Dendritic cell treated with granulocyte-macrophage colony-stimulating factor and Interleukin-4, amounts not matched to agents 40 ng/mL and 50 ng/mL, for 4 days (primary cell): Measurements from ENCODE around the gene GRAMD2A.

Experiments
- H3K27ac Mint-ChIP-seq: one replicate; pipeline ENCODE4 v1.8.0; 2022; ENCODE audit warnings: mild to moderate bottlenecking, mixed read lengths
- H3K27me3 Mint-ChIP-seq: one replicate; pipeline ENCODE4 v1.8.0; 2022; ENCODE audit warnings: mild to moderate bottlenecking, mixed read lengths
- H3K36me3 Mint-ChIP-seq: one replicate; pipeline ENCODE4 v1.8.0; 2022; ENCODE audit warnings: low read depth, mixed read lengths
- H3K4me1 Mint-ChIP-seq: one replicate; pipeline ENCODE4 v1.8.0; 2022; ENCODE audit warnings: low read depth, mixed read lengths
- H3K4me3 Mint-ChIP-seq: one replicate; pipeline ENCODE4 v1.8.0; 2022; ENCODE audit warnings: mild to moderate bottlenecking, moderate library complexity, mixed read lengths
- H3K9me3 Mint-ChIP-seq: one replicate; pipeline ENCODE4 v1.8.0; 2022; ENCODE audit warnings: mixed read lengths
- intact Hi-C: fragments of 100-400 bp; cut with micrococcal nuclease; formaldehyde crosslinking; loops from one replicate; pipeline ENCODE4 v1.15.0; 2022

Gene GRAMD2A

DNA sequence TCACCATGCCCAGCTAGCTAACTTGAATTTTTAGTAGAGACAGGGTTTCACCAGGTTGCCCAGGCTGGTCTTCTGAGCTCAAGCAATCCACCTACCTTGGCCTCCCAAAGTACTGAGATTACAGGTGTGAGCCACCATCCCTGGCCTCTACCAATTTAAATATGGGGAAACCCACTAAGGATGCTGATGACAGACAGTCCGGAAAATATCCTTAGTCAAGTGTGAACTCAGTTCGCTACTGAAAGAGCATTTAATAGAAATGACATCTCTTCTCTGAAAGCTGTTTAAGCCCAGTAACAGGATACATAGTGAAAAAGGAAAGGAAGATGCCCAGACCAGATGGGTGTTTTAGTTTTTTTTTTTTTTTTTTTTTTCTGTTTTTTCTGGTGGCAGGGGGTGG lies 7.7 kb upstream of the GRAMD2A start:
- H3K4me3 Mint-ChIP-seq = no peak overlapping the region
- intact Hi-C loops = no loop called here

DNA sequence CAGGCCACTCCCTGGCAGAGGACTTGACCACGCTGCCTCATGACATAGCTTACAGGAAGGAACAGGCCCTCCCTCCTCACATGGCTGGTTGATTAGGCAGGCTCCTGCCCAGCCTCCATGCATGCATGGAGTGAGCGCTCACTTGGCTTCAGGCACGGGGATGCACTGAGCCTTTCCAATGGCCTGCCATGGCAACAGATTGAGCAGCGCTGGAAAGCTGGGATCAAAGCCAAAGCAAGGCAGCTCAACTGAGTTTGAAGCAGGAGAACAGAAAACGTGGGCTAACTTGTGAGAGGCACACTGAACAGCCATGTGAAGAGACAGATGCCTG lies 5.9 kb upstream of the GRAMD2A start:
- peaks cover 13% of the 10 kb centered on the region for H3K27me3 Mint-ChIP-seq
- peak overlapping the region; percentile 13 for H3K27ac Mint-ChIP-seq
- no peaks in the 10 kb centered on the region for H3K9me3 Mint-ChIP-seq
- peaks cover 47% of the 10 kb centered on the region for H3K4me1 Mint-ChIP-seq
- H3K36me3 Mint-ChIP-seq = peaks cover 100% of the 10 kb centered on the region
- intact Hi-C loops = no loop called here
- H3K4me3 Mint-ChIP-seq = no peak overlapping the region

More for the DNA sequence above, 7.7 kb upstream of the GRAMD2A start:
- Mint-ChIP-seq H3K36me3 (peaks cover 100% of the 10 kb centered on the region), H3K4me1 (peaks cover 40% of the 10 kb centered on the region), H3K27ac (no peak overlapping the region), H3K9me3 (no peaks in the 10 kb centered on the region), H3K27me3 (peaks cover 2% of the 10 kb centered on the region)

DNA sequence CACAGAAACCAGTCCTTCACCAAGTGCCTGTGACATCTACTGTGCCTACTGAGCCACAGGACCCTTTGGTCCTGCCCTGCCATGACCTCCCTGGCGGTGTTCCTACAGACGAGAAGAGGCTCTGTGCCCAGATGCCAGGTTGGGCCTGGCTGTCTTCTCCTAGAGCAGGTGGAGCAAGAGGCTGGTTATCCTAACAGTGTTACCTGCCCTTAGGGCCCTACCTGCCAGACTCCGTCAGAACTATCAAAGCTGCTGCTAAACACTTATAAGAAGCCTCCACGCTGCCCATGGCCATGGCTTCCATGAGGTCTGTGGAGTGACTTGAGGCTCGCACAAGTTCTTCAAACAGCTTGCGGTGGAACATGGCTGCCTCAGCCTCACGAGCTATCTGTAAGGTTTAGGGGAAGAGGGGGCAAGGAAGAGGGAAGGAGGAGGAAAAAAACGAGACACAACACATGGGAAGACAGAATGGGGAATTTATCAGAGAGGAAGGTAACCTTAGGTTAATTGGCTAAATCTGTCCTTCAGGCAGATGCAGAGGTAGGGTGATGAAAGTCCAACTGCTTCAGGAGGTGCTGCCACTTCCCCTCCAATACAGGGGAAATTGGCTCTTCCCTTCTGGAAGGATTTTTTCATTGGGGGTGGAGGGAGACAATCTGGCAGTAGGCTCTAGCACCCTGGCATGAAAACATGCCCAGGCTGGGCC lies 5.4 kb upstream of the GRAMD2A start:
- peaks cover 100% of the 10 kb centered on the region for H3K36me3 Mint-ChIP-seq
- peak overlapping the region; percentile 13 for H3K27ac Mint-ChIP-seq
- no peak overlapping the region for H3K4me3 Mint-ChIP-seq

DNA sequence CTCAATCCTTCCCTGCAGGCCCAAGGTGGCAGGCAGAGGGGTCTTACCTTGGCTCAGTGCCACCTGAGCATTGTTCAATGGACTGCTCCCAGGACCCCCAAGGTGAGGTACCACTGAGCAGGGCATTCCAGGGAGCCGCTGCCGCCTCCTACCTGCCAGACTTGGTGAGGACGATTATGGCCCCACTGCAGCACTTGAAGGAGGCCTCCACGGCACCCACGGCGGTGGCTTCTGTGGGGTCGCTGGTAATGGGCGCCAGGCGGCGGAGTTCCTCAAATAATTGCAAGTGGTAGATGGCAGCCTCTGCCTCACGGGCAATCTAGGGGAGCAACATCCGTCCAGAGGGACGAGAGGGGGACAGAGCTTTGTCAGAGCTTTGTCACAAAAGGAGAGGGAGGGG lies 4.7 kb upstream of the GRAMD2A start:
- Mint-ChIP-seq H3K4me1 (peaks cover 46% of the 10 kb centered on the region), H3K36me3 (peaks cover 96% of the 10 kb centered on the region), H3K27me3 (peaks cover 22% of the 10 kb centered on the region), H3K27ac (no peak overlapping the region), H3K4me3 (no peak overlapping the region), H3K9me3 (no peaks in the 10 kb centered on the region)
- intact Hi-C loops = no loop called here

More for the DNA sequence above, 5.4 kb upstream of the GRAMD2A start:
- peaks cover 18% of the 10 kb centered on the region for H3K27me3 Mint-ChIP-seq
- no peaks in the 10 kb centered on the region for H3K9me3 Mint-ChIP-seq
- peaks cover 47% of the 10 kb centered on the region for H3K4me1 Mint-ChIP-seq
- intact Hi-C loops = no loop called here

DNA sequence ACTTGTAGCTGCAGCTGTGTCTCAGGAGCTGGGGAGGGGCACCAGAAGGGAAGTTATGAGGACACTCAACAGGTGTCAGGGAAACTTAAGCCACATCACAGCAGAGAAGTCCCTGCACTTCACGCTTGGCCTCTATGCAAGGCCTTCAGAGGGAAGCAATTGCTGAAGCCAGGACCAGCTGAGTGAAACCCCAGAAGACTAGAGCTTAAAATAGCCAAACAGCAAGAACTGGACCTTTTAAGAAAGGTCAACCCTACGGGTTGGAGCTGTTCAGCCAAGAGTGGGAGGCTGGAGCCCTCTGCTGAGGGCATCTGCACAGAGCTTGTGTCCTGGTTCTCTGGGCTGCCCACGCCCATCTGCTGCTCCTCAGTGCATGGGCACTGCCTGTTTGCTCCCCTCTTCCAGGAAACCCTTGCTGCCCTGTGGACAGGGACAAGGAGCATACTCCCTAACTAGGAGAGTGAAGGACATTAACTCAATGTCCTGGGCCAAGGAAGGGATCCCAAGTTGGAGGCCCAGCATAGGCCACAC lies 3.9 kb upstream of the GRAMD2A start:
- H3K4me3 Mint-ChIP-seq = no peak overlapping the region
- H3K36me3 Mint-ChIP-seq = peaks cover 88% of the 10 kb centered on the region
- H3K9me3 Mint-ChIP-seq = no peaks in the 10 kb centered on the region
- no peak overlapping the region for H3K27ac Mint-ChIP-seq
- H3K27me3 Mint-ChIP-seq = peaks cover 30% of the 10 kb centered on the region
- H3K4me1 Mint-ChIP-seq = peaks cover 47% of the 10 kb centered on the region
- intact Hi-C loops = no loop called here

DNA sequence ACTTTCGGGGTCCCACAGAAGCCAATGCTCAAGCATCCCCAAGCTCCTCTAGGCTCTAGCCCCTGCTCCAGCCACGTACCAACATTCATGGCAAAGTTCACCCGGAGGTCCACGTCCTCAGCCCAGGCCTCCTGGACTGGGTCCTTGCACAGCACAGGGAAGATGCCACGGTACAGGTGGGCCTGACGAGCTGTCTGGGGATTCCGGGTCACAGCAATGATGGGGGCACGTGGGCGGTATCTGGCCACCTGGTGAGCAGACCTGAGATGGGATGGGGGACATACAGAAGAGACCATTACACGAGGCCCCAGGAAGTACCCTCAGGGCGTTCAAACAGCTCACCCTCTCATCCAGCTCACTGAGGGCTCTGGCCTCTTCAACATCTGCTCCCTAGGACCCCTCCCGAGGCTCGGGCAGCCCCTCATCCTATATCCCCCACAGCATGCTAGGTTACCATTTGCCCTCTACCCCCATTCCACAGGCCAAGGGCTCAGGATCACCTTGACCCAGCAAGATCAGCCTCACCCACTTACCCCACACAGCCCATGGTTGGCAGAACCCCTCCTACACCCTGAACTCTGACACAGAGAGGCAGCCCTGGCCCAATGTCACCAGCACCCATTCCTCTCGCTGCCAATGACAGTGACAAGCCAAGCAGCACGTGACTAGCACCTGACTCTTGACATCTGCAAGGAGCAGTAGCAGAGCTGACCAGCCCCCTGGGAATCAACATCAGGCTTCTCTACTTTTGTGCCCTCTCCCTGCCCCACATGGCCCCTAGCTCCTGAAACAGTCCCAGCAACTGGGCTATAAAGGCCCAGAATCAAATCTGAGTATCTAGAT lies 3.0 kb upstream of the GRAMD2A start:
- H3K27ac Mint-ChIP-seq = peak overlapping the region; percentile 35
- no peaks in the 10 kb centered on the region for H3K9me3 Mint-ChIP-seq
- H3K4me1 Mint-ChIP-seq = peaks cover 47% of the 10 kb centered on the region
- no peak overlapping the region for H3K4me3 Mint-ChIP-seq
- peaks cover 36% of the 10 kb centered on the region for H3K27me3 Mint-ChIP-seq
- intact Hi-C loops = no loop called here
- H3K36me3 Mint-ChIP-seq = peaks cover 80% of the 10 kb centered on the region

DNA sequence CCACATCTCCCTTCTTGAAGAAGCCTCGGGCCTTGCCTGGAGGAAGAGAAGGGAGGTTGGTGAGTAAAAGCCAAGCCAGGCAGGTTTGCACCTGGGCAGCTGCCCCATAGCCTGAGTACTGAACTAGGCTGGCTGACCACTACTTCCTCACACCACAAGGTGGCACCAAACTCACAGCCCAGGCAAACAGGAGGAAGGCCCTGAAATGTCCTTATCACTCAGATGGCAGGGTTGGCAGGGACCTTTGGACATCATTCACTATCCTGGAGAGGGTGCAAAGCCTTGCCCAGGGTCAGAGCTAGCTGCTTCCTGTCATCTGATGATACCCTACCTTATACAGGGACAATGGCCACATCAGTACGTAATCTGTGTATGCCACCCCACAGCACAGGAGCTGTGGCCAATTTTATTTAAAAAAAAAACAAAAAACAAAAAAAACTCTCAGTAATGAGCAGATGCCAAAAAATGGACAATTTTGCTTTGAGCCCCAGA lies 2.2 kb upstream of the GRAMD2A start:
- Mint-ChIP-seq H3K4me1 (peaks cover 55% of the 10 kb centered on the region), H3K36me3 (peaks cover 71% of the 10 kb centered on the region), H3K27me3 (peaks cover 36% of the 10 kb centered on the region), H3K4me3 (no peak overlapping the region), H3K27ac (no peak overlapping the region), H3K9me3 (no peaks in the 10 kb centered on the region)
- intact Hi-C loops = loop anchor here (5.0 kb wide), 3 partner anchors 33 to 88 kb away; partner anchors contain the start of genes PARP6 and PKM

DNA sequence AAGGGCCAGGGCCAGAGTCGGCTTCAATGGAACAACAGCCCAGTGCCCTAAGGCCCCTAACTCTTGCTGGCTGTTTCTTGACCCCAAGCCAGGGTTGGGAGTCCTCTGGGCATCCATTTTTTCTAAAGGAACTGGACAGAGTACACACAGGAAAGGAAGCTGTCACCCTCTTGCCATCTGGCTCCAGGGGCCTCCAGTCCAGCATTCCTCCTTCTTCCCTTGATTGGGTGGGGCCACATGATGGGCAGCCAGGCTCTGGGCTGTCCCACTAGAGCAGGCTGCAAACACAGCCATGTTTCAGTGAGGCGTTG lies 1.6 kb upstream of the GRAMD2A start:
- Mint-ChIP-seq H3K27ac (no peak overlapping the region), H3K4me3 (no peak overlapping the region), H3K4me1 (peaks cover 59% of the 10 kb centered on the region), H3K36me3 (peaks cover 65% of the 10 kb centered on the region), H3K27me3 (peaks cover 36% of the 10 kb centered on the region), H3K9me3 (no peaks in the 10 kb centered on the region)
- intact Hi-C loops = loop anchor here (5.0 kb wide), 3 partner anchors 33 to 88 kb away; partner anchors contain the start of genes PARP6 and PKM

DNA sequence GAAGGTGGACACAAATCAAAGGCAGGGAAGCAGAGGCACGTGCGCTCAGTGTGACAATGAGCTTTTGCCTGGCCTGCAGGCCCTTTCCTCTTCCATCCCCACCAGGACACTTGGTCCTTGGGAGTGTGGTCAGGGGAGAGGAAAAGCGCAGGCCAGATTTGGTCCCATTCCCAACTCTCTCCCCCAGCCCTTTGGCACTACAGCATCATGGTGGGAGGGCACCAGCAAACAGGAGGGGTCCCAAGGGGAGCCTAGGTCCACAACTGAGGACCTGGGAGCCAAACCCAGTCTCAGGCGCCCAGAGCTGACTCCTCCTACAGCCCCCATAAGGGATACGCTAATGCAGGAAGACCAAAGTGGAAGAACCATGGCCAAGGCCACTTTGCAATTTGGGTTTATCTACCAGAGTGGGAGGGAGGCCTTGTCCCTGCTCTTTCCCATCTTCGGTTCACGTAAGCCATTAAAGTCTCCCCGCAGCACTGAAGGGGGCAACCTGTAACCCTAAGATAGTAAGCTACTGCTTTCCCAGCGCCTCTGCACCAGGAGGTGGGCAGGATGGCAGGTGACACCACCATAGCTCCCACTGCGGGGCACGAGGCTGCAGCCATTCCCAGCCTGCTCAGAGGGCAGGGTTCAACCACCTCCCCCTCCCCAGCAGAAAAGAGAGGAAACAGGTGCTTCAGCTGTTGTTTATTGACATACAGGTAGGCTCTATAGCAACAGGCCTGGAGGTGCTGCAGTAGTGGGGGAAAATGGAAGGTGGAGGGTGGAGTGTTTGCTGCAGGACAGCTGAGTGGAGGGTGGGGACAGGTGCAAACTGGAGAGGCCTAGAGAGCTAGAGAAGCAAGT lies 993 bp upstream of the GRAMD2A start:
- Mint-ChIP-seq H3K36me3 (peaks cover 59% of the 10 kb centered on the region), H3K9me3 (no peaks in the 10 kb centered on the region), H3K27me3 (peaks cover 36% of the 10 kb centered on the region), H3K4me1 (peaks cover 60% of the 10 kb centered on the region), H3K27ac (no peak overlapping the region), H3K4me3 (peak overlapping the region; percentile 78)
- intact Hi-C loops = loop anchor here (5.0 kb wide), 3 partner anchors 34 to 89 kb away; partner anchors contain the start of genes PARP6 and PKM

DNA sequence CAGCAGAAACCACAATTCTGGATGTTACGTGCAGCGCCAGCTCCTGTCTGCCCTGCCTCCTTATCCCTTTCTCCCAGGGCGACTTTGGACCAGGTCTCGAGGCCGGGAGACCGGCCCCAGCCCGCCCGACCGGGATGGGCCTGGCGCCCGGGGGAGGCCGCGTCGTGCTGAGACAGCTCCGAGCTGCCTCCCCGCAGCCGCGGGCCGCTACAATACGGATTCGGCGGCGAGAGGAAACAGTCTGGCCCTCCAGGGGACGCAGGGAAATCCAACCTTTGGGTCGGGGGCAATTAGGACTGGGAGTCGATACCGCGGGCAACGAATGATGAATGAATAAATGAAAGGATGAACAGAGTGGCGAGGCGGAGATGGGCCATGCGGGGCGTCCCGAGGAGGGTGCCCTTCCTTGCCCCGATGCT lies 537 bp downstream of the GRAMD2A start:
- Mint-ChIP-seq H3K4me3 (peak overlapping the region; percentile 49), H3K27me3 (peaks cover 34% of the 10 kb centered on the region), H3K4me1 (peaks cover 47% of the 10 kb centered on the region), H3K27ac (no peak overlapping the region), H3K9me3 (no peaks in the 10 kb centered on the region), H3K36me3 (peaks cover 44% of the 10 kb centered on the region)
- intact Hi-C loops = loop anchor here (5.0 kb wide), 3 partner anchors 35 to 90 kb away; partner anchors contain the start of genes PARP6 and PKM

DNA sequence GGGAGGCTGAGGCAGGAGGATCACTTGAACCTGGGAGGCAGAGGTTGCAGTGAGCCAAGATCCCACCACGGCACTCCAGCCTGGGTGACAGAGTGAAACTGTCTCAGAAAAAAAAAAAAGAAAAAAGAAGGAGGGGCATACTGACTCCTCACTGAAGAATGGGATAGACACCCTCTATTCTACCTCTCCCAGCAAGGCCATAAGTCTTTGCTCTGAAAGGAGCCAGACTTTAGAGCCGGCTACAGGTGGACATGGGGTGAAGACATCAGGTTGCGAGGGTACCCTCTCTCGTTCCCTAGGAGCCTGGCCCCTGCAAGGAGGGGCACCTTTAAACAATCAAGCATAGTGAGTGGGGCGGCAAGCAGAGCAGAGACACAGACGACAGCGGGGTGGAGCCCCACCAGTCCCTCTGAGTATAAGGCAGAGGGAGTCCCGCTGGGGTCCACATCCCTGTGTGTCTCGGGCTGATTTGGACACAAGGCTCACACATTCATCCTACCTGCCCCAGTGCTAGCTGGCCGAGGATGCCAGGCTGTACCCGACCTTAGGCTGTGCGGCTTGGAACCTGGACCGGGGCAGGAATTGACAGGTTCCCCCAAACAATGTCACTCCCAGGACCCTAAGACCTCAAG lies 1.1 kb downstream of the GRAMD2A start:
- intact Hi-C loops = loop anchor here (5.0 kb wide), 3 partner anchors 36 to 91 kb away; partner anchors contain the start of genes PARP6 and PKM
- no peaks in the 10 kb centered on the region for H3K9me3 Mint-ChIP-seq
- H3K4me3 Mint-ChIP-seq = no peak overlapping the region
- peaks cover 47% of the 10 kb centered on the region for H3K4me1 Mint-ChIP-seq
- H3K27ac Mint-ChIP-seq = peak overlapping the region; percentile 76
- peaks cover 34% of the 10 kb centered on the region for H3K27me3 Mint-ChIP-seq
- H3K36me3 Mint-ChIP-seq = peaks cover 39% of the 10 kb centered on the region

DNA sequence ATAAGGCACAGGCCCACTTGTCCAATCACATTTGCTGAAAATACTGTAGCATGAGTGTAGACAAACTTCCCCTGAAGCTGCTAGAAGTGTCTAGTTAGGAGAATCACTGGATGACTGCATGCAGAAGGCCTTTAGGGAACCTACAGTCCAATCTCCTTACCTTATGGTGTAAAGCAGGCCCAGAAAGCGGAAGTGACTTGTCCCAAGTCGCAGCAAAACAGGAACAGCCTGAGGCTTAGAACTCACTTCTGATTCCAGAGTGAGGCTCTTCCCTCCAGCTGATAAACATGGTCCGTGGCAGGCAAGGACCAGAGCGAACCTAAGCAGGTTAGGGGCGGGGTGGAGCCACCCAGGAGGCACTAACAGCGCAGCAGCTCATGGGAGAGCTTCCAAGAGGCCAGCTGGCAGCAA lies 2.5 kb downstream of the GRAMD2A start:
- intact Hi-C loops = loop anchor here (5.0 kb wide), 3 partner anchors 37 to 92 kb away; partner anchors contain the start of genes PARP6 and PKM

More for the DNA sequence above, 2.5 kb downstream of the GRAMD2A start:
- Mint-ChIP-seq H3K4me1 (peaks cover 47% of the 10 kb centered on the region), H3K27ac (peak overlapping the region; percentile 76), H3K9me3 (no peaks in the 10 kb centered on the region), H3K4me3 (no peak overlapping the region), H3K36me3 (peaks cover 24% of the 10 kb centered on the region), H3K27me3 (peaks cover 40% of the 10 kb centered on the region)
